Smooth muscle cell (in vitro differentiated cells): ENCODE results near the gene ANKRD13C. TPM values are rescaled to one million over a fixed set of nuclear protein-coding genes. Genes with fewer than 3 reads are reported as not detected.

ENCODE experiments used
- DNase-seq: peaks from one replicate; lab custom pipeline; 2025; ENCODE audit not compliant: unreplicated experiment; lab: John Stamatoyannopoulos, UW
- H2AFZ ChIP-seq: fragments of 200-600 bp; sonication (generic); 2 replicates; pipeline ENCODE4 v1.6.0; 2016; ENCODE audit warnings: antibody characterized with exemption, low read depth, mild to moderate bottlenecking
- H3F3A ChIP-seq: fragments of 200-600 bp; sonication (generic); 2 replicates; pipeline ENCODE4 v1.6.0; 2017; ENCODE audit warnings: antibody characterized with exemption, low read depth
- H3K27ac ChIP-seq: fragments of 200-600 bp; sonication (generic); 2 replicates; pipeline ENCODE4 v1.5.1; 2016; ENCODE audit warnings: low read depth, mild to moderate bottlenecking
- H3K27me3 ChIP-seq: fragments of 200-600 bp; sonication (generic); 2 replicates; pipeline ENCODE4 v1.6.1; 2016; ENCODE audit warnings: low read depth, mild to moderate bottlenecking
- H3K36me3 ChIP-seq: fragments of 200-600 bp; sonication (generic); 2 replicates; pipeline ENCODE4 v1.5.1; 2016; ENCODE audit warnings: low read depth
- H3K4me1 ChIP-seq: fragments of 200-600 bp; sonication (generic); 2 replicates; pipeline ENCODE4 v1.5.1; 2016; ENCODE audit warnings: low read depth
- H3K4me2 ChIP-seq: fragments of 200-600 bp; sonication (generic); 2 replicates; pipeline ENCODE4 v1.6.0; 2016; ENCODE audit warnings: mild to moderate bottlenecking
- H3K4me3 ChIP-seq: fragments of 200-600 bp; sonication (generic); 2 replicates; pipeline ENCODE4 v1.5.1; 2016; ENCODE audit warnings: mild to moderate bottlenecking
- H3K79me2 ChIP-seq: fragments of 200-600 bp; sonication (generic); 2 replicates; pipeline ENCODE4 v1.6.0; 2016; ENCODE audit warnings: low read depth, mild to moderate bottlenecking
- H3K9ac ChIP-seq: fragments of 200-600 bp; sonication (generic); 2 replicates; pipeline ENCODE4 v1.6.0; 2016; ENCODE audit warnings: low read depth
- H3K9me3 ChIP-seq: fragments of 200-600 bp; sonication (generic); replicated peaks from 2 replicates; pipeline ENCODE4 v1.5.1; 2016; ENCODE audit warnings: low read depth
- H4K20me1 ChIP-seq: fragments of 200-600 bp; sonication (generic); 2 replicates; pipeline ENCODE4 v1.6.0; 2016; ENCODE audit warnings: low read depth
- CTCF ChIP-seq: fragments of 200-600 bp; sonication (generic); IDR thresholded peaks from 2 replicates; pipeline ENCODE4 v1.5.1; 2017; ENCODE audit warnings: borderline replicate concordance, mild to moderate bottlenecking, antibody characterized with exemption; ENCODE audit not compliant: insufficient read depth, poor library complexity, severe bottlenecking
- polyA plus RNA-seq: library from polyadenylated mRNA; unstranded; fragments of >200 nt; fragmentation: Nextera tagmentation; extraction: Ambion mirVana; gene quantifications from 2 replicates; pipeline ENCODE4 v1.2.1, GENCODE V29; 2016
- total RNA-seq: library from RNA; depleted of rRNA; stranded (reverse); fragments of >200 nt; gene quantifications from 2 replicates; pipeline ENCODE4 v1.2.3, GENCODE V29; 2014

Gene ANKRD13C
- total and polyA plus RNA-seq, 2 experiments from 2014 or later: 18.3 to 27.6 TPM

- Histone ChIP-seq H3K4me1 (no peaks in the 10 kb centered on the region), H3K4me3 (no peak overlapping the region), H3F3A (peaks cover 59% of the 10 kb centered on the region), H3K27ac (peak overlapping the region; percentile 41), H4K20me1 (peaks cover 83% of the 10 kb centered on the region), H3K9ac (no peak overlapping the region), H2AFZ (no peak overlapping the region), H3K4me2 (no peak overlapping the region), H3K27me3 (no peaks in the 10 kb centered on the region), H3K79me2 (peaks cover 15% of the 10 kb centered on the region), H3K9me3 (no peaks in the 10 kb centered on the region), H3K36me3 (peaks cover 79% of the 10 kb centered on the region)
- TF ChIP-seq CTCF: no peak
- DNase-seq: no peak
Measured at GRCh38 chr1:70247768-70248167, 106.8 kb downstream of the ANKRD13C start.

GRCh38 chr1:70247122-70247521 lies 107.4 kb downstream of the ANKRD13C start:
- Histone ChIP-seq H3K27me3 (no peaks in the 10 kb centered on the region), H2AFZ (no peak overlapping the region), H3K79me2 (peaks cover 15% of the 10 kb centered on the region), H3K4me3 (no peak overlapping the region), H3K4me1 (no peaks in the 10 kb centered on the region), H3K4me2 (no peak overlapping the region), H3K9ac (no peak overlapping the region), H3K27ac (peak overlapping the region; percentile 41), H3K36me3 (peaks cover 76% of the 10 kb centered on the region), H3F3A (peaks cover 53% of the 10 kb centered on the region), H3K9me3 (no peaks in the 10 kb centered on the region), H4K20me1 (peaks cover 89% of the 10 kb centered on the region)
- DNase-seq: no peak
- no peak for TF ChIP-seq CTCF

- Histone ChIP-seq H3K36me3 (peaks cover 72% of the 10 kb centered on the region), H3K4me2 (no peak overlapping the region), H3K79me2 (peaks cover 45% of the 10 kb centered on the region)
Measured at GRCh38 chr1:70239940-70240339, 114.6 kb downstream of the ANKRD13C start.

More at GRCh38 chr1:70239940-70240339, 114.6 kb downstream of the ANKRD13C start:
- H2AFZ ChIP-seq: no peak overlapping the region
- H3K27ac ChIP-seq: no peak overlapping the region
- peaks cover 91% of the 10 kb centered on the region for H4K20me1 ChIP-seq
- H3K4me1 ChIP-seq: no peaks in the 10 kb centered on the region
- H3F3A ChIP-seq: peaks cover 2% of the 10 kb centered on the region
- no peak overlapping the region for H3K4me3 ChIP-seq
- no peak for DNase-seq
- H3K9ac ChIP-seq: no peak overlapping the region
- no peaks in the 10 kb centered on the region for H3K9me3 ChIP-seq
- H3K27me3 ChIP-seq: no peaks in the 10 kb centered on the region
- no peak for TF ChIP-seq CTCF
